Measurements from ENCODE around the gene TNS1.

GRCh38 chr2:218047536-218048225 is 44.9 kb upstream of the TNS1 start:
- TF ChIP-seq CTCF (IDR thresholded peaks at IDR 0.05 in 2 of 3, conservative IDR thresholded peaks at IDR 0.05 in 1 of 3; ENCODE audit: borderline replicate concordance in 1 of 3, insufficient read depth in 1 of 3, low read depth in 2 of 3, low read length in 2 of 3) = no peak
- no peak for TF ChIP-seq MAX (IDR thresholded peaks at IDR 0.05)
- TF ChIP-seq CEBPB (IDR thresholded peaks at IDR 0.05; ENCODE audit: low read depth) = no peak
- no peak for TF ChIP-seq TCF7L2 (IDR thresholded peaks at IDR 0.05; ENCODE audit: borderline replicate concordance, extremely low read depth, insufficient read depth, insufficient read length)
- TF ChIP-seq POLR2A (IDR thresholded peaks at IDR 0.05; ENCODE audit: borderline replicate concordance, extremely low read depth, insufficient read depth, insufficient read length) = no peak
- TF ChIP-seq POLR2AphosphoS5 (IDR thresholded peaks at IDR 0.05; ENCODE audit: low read depth, low read length) = no peak
- no peak for TF ChIP-seq REST (IDR thresholded peaks at IDR 0.05; ENCODE audit: low read depth)
- no peak for TF ChIP-seq ATF3 (IDR thresholded peaks at IDR 0.05)
- no peak for TF ChIP-seq RAD21 (IDR thresholded peaks at IDR 0.05; ENCODE audit: low read depth)
- TF ChIP-seq EZH2 (IDR thresholded peaks at IDR 0.05) = no peak

All from HCT116 (cell line).